ENCODE results near the gene DNM3. TPM values are rescaled to one million over a fixed set of nuclear protein-coding genes. Genes with fewer than 3 reads are reported as not detected.

DNM3 gene
- polyA plus RNA-seq, 3 donors = 0.15 TPM; not detected in 2

- peak overlapping the region; percentile 15 for H2AFZ ChIP-seq (ENCODE audit: insufficient read depth, low read depth, low read length, poor library complexity, severe bottlenecking)
- Mint-ChIP-seq H3K4me1 (peaks cover 42% of the 10 kb centered on the region), H3K4me3 (no peak overlapping the region), H3K9me3 (no peaks in the 10 kb centered on the region), H3K27me3 (ENCODE audit: low read depth in 3 of 3) (peaks cover 0 to 5% (median 2%) of the 10 kb centered on the region in 3 donors), H3K27ac (no peak overlapping the region), H3K36me3 (no peaks in the 10 kb centered on the region)
- WGBS (ENCODE audit: insufficient coverage) = 92% methylated on average over 2 of the region's 6 CpGs
- H3K36me3 ChIP-seq (replicated peaks in 1 of 2; ENCODE audit: control insufficient read depth in 1 of 2, insufficient read depth in 2 of 2, low read length in 2 of 2) = no peaks in the 10 kb centered on the region
- no peaks in the 10 kb centered on the region for H3K9me3 ChIP-seq (replicated peaks in 1 of 2; ENCODE audit: control insufficient read depth in 1 of 2, insufficient read depth in 1 of 2, low read length in 2 of 2)
- no peak overlapping the region for H3K4me3 ChIP-seq (replicated peaks in 1 of 3; ENCODE audit: low read depth in 2 of 3, low read length in 3 of 3)
- no peaks in the 10 kb centered on the region for H3K79me2 ChIP-seq (ENCODE audit: insufficient read depth, low read length)
- H4K20me1 ChIP-seq (ENCODE audit: insufficient read depth, low read length) = no peaks in the 10 kb centered on the region
- H3K27ac ChIP-seq (ENCODE audit: low read depth in 1 of 2, low read length in 2 of 2) = no peak overlapping the region
- intact Hi-C loops (cut with micrococcal nuclease) = no loop called here
- TF ChIP-seq CTCF (IDR thresholded peaks at IDR 0.05) = no peak
- H3K4me2 ChIP-seq (replicated peaks; ENCODE audit: extremely low read depth, low read length, poor library complexity, severe bottlenecking) = no peak overlapping the region
- H3K4me1 ChIP-seq (ENCODE audit: control insufficient read depth in 1 of 2, insufficient read depth in 2 of 2, low read length in 2 of 2) = peaks cover 21 to 30% of the 10 kb centered on the region in 2 donors
- no peaks in the 10 kb centered on the region for H3K27me3 ChIP-seq (ENCODE audit: control insufficient read depth in 2 of 2, insufficient read depth in 2 of 2, low read length in 2 of 2)
- no peak for DNase-seq
- H3K9ac ChIP-seq (ENCODE audit: insufficient read depth, low read length, poor library complexity, severe bottlenecking) = no peak overlapping the region
These were observed 611.9 kb downstream of the DNM3 start for GRCh38 chr1:172453153-172453545.

- peaks cover 0 to 5% (median 2%) of the 10 kb centered on the region in 3 donors for H3K27me3 Mint-ChIP-seq (ENCODE audit: low read depth in 3 of 3)
- no peaks in the 10 kb centered on the region for H3K36me3 ChIP-seq (replicated peaks in 1 of 2; ENCODE audit: control insufficient read depth in 1 of 2, insufficient read depth in 2 of 2, low read length in 2 of 2)
- H3K79me2 ChIP-seq (ENCODE audit: insufficient read depth, low read length) = no peaks in the 10 kb centered on the region
- no CpG with 5 or more reads among the region's 1 CpG for WGBS (ENCODE audit: insufficient coverage)
- H3K36me3 Mint-ChIP-seq = no peaks in the 10 kb centered on the region
- DNase-seq = no peak
- no peaks in the 10 kb centered on the region for H3K9me3 ChIP-seq (replicated peaks in 1 of 2; ENCODE audit: control insufficient read depth in 1 of 2, insufficient read depth in 1 of 2, low read length in 2 of 2)
- H3K4me2 ChIP-seq (replicated peaks; ENCODE audit: extremely low read depth, low read length, poor library complexity, severe bottlenecking) = no peak overlapping the region
- no peaks in the 10 kb centered on the region for H3K27me3 ChIP-seq (ENCODE audit: control insufficient read depth in 2 of 2, insufficient read depth in 2 of 2, low read length in 2 of 2)
- no peak for TF ChIP-seq CTCF (IDR thresholded peaks at IDR 0.05)
- H3K27ac ChIP-seq (ENCODE audit: low read depth in 1 of 2, low read length in 2 of 2) = no peak overlapping the region
- H2AFZ ChIP-seq (ENCODE audit: insufficient read depth, low read depth, low read length, poor library complexity, severe bottlenecking) = no peak overlapping the region
- no peak overlapping the region for H3K4me3 ChIP-seq (replicated peaks in 1 of 3; ENCODE audit: low read depth in 2 of 3, low read length in 3 of 3)
- H3K4me3 Mint-ChIP-seq = no peak overlapping the region
- no peaks in the 10 kb centered on the region for H4K20me1 ChIP-seq (ENCODE audit: insufficient read depth, low read length)
- peaks cover 20 to 28% of the 10 kb centered on the region in 2 donors for H3K4me1 ChIP-seq (ENCODE audit: control insufficient read depth in 1 of 2, insufficient read depth in 2 of 2, low read length in 2 of 2)
- intact Hi-C loops (cut with micrococcal nuclease) = no loop called here
- H3K9ac ChIP-seq (ENCODE audit: insufficient read depth, low read length, poor library complexity, severe bottlenecking) = no peak overlapping the region
- no peak overlapping the region for H3K27ac Mint-ChIP-seq
- H3K4me1 Mint-ChIP-seq = peaks cover 39% of the 10 kb centered on the region
- no peaks in the 10 kb centered on the region for H3K9me3 Mint-ChIP-seq
These were observed 612.3 kb downstream of the DNM3 start for GRCh38 chr1:172453607-172454006.
